GM18505 (cell line): ENCODE results near the gene CNIH3.

Experiments
- ATAC-seq: cut with Tn5 transposase; IDR thresholded peaks from one replicate; pipeline ENCODE4 v1.9.1; 2021; ENCODE audit not compliant: unreplicated experiment
- POLR2A ChIP-seq: IDR thresholded peaks from 4 replicates; pipeline ENCODE4 v1.6.1; 2011; ENCODE audit warnings: borderline replicate concordance; ENCODE audit not compliant: insufficient read depth, insufficient read length; ENCODE audit errors: extremely low read depth

CNIH3 gene

GRCh38 chr1:224718470-224719053 lies 102.4 kb downstream of the CNIH3 start:
- TF ChIP-seq POLR2A = no peak
- ATAC-seq = no peak

DNA sequence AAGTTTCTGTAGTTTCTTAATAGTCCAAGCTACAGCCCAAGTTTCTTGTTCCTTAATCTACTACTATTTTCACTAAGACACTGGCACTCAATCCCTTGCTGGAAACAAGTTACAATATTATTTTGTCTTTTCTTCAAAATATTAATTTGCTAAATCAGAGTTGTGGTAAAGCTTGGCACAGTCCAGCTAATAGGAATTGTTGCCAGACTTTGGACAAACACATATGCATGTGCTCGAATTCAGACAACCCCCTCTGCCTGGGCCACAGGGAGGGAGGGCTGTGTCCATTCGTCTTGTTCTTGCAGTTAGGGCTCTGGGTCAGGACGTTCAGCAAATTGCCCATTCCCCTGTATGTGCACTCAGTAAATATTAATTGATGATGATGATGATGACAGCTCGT lies 103.6 kb downstream of the CNIH3 start:
- ATAC-seq = no peak

DNA sequence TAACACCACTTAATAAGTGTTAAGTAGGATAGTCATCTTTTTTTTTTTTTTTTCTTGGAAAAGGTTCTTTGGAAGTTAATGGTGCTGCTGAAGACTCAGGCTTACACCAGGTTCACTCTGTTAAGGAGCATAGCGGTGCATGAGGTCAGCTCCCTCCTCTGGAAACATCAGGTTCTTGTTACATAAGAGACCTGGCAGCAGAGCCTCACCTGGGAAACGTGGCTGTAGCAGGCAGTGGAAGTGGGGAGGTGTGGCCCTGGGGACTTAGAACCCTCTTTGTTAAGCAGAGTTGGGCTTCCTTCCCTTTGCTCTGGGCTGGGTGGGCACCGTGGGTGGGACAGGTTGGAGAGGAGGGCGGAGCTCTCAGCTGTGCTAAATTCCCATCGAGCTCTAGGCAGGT lies 104.1 kb downstream of the CNIH3 start:
- no peak for TF ChIP-seq POLR2A
- no peak for ATAC-seq

More for the DNA sequence above, 103.6 kb downstream of the CNIH3 start:
- no peak for TF ChIP-seq POLR2A

GRCh38 chr1:224721000-224721399 lies 104.9 kb downstream of the CNIH3 start:
- TF ChIP-seq POLR2A = no peak
- ATAC-seq = no peak

DNA sequence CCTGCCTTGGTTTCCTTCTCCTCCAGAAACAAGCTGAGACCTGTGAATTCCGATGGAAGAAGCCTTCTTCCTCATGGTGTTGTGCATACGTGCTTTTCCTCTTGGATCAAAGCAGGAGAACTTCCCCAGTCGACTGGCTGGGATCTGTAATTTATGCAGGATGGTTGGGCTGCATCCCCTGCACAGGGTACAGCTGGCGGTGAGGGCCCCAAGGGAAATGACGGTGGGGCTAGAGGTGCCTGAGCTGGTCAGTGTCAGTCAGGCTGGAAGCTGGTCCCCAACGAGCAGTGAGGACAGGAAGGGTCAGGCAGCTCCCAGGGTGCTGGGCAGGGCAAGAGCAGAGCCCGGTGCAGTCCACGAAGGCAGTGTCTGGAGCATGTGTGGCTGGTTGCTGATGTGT lies 106.7 kb downstream of the CNIH3 start:
- TF ChIP-seq POLR2A = no peak
- ATAC-seq = no peak

DNA sequence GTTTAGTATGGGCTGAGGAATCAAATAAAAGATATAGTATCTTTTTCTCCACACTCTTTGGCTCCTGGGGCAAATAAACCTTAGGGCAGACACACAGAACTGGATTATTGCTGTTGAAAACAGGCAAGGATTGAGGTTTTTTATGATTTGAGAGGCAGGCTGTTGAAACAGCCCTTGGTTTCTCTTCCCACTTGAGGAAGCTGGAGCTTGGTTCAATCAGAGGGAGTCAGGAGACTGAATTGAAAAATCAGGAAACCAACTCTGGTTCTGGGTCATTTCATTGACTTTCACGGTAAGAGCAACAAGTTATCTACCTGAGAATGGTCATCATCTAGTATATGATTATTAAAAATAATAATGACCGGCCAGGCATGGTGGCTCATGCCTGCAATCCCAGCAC lies 108.4 kb downstream of the CNIH3 start:
- ATAC-seq = no peak
- TF ChIP-seq POLR2A = no peak

DNA sequence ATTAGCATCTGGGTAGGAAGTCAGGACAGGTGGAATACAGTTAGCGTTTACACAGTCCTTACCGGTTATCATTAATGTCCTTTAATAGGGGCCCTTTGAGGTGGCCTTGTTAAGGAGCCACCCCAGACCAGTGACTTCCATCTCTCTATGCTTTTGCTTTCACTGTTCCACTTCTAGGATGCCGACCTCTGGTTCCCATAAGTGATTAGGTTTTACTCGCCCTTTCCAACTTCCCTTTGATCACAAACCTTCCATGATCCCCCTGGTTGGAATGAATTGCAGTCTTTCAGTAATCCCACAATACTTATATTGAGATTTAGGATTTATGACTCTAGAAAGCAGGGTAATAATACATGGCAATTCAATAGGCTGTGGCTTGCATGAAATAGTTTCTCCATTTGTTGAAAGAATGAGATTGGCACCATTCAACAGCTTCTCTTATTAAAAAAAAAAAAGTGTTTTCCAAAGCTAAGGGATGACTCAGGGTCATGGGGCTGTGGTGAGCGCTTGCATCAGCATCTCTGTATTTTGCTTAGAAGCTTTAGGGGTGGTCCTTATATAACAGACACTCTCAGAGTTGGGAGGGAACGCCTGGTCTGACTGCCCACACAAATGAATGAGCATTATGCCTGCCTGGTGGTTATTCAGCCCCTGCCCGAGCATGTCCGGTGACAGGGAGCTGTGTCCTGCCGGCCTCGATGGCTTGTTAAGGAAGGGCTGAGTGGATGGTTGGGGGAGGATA lies 110.5 kb downstream of the CNIH3 start:
- no peak for TF ChIP-seq POLR2A
- ATAC-seq = no peak

GRCh38 chr1:224727351-224728289 lies 111.5 kb downstream of the CNIH3 start:
- no peak for ATAC-seq
- TF ChIP-seq POLR2A = no peak

GRCh38 chr1:224730540-224730939 lies 114.4 kb downstream of the CNIH3 start:
- no peak for ATAC-seq
- TF ChIP-seq POLR2A = no peak

- no peak for TF ChIP-seq POLR2A
- ATAC-seq = no peak
Observed at GRCh38 chr1:224730965-224731364, 114.8 kb downstream of the CNIH3 start.

- TF ChIP-seq POLR2A = no peak
Observed at GRCh38 chr1:224731633-224732032, 115.5 kb downstream of the CNIH3 start.

DNA sequence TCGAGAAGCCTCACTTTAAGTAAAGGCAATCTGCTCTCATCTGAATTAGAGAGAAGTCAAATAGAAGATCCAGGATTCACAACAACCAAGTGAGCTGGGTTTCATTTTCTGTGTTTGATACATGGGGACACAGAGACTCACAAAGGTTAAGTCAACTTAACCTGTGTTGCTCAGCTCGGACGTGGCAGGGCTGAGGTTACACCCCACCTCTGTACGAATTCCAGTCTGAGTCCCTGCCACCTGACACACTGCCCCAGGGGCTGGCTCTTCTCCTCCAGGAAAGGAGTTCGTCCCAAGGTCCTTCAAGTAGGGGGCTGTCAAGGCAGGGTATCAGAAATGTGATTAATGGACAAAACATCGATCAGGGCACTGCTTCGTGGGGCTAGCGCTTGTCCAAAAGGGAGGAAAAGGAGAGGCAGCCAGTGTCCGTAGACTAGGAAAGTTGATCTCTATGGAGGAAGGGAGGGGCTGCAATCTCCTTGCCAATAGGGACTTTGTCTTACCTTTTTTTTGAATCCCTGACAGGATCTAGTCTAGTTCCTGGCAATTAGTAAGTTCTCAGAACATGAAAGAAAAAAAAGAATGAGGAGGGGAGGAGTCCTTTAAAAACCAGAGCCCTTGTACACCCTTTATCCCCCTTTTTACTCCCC lies 116.4 kb downstream of the CNIH3 start:
- no peak for TF ChIP-seq POLR2A
- ATAC-seq = no peak

More at GRCh38 chr1:224731633-224732032, 115.5 kb downstream of the CNIH3 start:
- no peak for ATAC-seq
